GM12801 (cell line): ENCODE results near the gene IL17RE.

ENCODE experiments used
- TF ChIP-seq, protein P1 (sequence below): IDR thresholded peaks from one replicate; pipeline ENCODE4 v1.5.1; 2011; ENCODE audit warnings: control low read depth; ENCODE audit not compliant: insufficient read length; ENCODE audit errors: extremely low read depth

IL17RE gene

DNA sequence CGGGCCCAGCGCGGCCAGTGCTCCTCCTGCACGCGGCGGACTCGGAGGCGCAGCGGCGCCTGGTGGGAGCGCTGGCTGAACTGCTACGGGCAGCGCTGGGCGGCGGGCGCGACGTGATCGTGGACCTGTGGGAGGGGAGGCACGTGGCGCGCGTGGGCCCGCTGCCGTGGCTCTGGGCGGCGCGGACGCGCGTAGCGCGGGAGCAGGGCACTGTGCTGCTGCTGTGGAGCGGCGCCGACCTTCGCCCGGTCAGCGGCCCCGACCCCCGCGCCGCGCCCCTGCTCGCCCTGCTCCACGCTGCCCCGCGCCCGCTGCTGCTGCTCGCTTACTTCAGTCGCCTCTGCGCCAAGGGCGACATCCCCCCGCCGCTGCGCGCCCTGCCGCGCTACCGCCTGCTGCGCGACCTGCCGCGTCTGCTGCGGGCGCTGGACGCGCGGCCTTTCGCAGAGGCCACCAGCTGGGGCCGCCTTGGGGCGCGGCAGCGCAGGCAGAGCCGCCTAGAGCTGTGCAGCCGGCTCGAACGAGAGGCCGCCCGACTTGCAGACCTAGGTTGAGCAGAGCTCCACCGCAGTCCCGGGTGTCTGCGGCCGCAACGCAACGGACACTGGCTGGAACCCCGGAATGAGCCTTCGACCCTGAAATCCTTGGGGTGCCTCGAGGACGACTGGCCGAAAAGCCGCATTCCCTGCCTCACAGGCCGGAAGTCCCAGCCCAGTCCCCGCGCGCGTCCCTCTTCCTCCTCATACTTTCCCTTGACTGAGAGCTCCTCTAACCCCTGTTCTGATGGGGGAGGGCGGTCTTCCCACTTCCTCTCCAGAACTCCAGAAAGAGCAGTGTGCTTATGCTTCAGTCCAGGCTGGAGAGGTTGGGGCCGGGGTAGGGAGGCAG, 12.8 kb downstream of the IL17RE start:
- TF ChIP-seq, protein P1, sequence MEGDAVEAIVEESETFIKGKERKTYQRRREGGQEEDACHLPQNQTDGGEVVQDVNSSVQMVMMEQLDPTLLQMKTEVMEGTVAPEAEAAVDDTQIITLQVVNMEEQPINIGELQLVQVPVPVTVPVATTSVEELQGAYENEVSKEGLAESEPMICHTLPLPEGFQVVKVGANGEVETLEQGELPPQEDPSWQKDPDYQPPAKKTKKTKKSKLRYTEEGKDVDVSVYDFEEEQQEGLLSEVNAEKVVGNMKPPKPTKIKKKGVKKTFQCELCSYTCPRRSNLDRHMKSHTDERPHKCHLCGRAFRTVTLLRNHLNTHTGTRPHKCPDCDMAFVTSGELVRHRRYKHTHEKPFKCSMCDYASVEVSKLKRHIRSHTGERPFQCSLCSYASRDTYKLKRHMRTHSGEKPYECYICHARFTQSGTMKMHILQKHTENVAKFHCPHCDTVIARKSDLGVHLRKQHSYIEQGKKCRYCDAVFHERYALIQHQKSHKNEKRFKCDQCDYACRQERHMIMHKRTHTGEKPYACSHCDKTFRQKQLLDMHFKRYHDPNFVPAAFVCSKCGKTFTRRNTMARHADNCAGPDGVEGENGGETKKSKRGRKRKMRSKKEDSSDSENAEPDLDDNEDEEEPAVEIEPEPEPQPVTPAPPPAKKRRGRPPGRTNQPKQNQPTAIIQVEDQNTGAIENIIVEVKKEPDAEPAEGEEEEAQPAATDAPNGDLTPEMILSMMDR, result no peak

DNA sequence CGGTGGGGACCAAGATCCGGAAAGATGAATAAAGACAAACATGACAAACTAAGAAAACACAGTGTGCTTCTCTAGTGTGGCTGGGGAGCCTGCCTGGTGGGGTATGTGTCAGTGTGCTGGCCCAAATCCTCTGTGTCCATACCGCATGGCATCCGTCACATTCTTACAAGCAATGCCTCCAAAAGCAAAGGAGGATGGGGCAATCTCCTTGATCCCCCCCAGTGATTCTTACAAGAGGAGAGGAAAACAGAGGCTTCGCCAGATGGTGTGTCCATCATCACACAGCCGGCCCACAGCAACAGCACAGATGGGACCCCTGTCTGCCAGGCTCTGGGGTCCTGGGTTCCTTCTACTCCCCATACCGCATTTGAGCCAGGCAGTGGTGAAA, 13.7 kb downstream of the IL17RE start:
- TF ChIP-seq, protein P1, result no peak

DNA sequence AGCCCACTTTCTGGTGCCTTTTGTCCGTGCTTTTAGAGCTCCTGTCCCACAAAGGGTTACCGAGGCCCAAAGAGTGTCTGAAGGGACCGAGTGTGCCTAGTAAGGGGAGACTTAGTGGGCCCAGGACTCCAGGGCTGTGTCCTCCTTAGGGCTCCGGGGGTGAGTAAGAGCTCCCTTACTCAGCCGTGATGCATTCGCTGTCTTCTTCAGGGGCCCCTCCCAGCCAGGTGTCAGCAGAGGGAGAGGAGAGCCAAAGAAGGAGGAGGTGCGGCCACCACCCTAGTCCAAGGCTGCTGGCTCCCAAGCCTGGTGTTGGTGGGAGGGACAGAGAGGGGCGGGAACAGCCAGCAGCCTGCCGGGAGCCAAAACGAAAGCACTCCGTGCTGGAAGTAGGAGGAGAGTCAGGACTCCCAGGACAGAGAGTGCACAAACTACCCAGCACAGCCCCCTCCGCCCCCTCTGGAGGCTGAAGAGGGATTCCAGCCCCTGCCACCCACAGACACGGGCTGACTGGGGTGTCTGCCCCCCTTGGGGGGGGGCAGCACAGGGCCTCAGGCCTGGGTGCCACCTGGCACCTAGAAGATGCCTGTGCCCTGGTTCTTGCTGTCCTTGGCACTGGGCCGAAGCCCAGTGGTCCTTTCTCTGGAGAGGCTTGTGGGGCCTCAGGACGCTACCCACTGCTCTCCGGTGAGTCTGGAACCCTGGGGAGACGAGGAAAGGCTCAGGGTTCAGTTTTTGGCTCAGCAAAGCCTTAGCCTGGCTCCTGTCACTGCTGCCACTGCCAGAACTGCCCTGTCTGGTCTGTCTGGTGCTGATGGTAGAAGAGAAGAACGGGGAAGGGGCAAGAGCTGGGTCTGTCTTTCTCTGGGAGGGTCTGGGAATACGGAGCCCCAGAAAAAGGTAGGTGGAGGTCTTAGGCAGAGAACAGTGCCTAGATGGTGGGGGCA, 14.4 kb downstream of the IL17RE start, which contains the start of gene IL17RC:
Gene IL17RC (plus strand): TSS at position 365 of the 947 bp plus-strand sequence. CDS start 218 bp downstream, at position 583.
- TF ChIP-seq, protein P1, result no peak

DNA sequence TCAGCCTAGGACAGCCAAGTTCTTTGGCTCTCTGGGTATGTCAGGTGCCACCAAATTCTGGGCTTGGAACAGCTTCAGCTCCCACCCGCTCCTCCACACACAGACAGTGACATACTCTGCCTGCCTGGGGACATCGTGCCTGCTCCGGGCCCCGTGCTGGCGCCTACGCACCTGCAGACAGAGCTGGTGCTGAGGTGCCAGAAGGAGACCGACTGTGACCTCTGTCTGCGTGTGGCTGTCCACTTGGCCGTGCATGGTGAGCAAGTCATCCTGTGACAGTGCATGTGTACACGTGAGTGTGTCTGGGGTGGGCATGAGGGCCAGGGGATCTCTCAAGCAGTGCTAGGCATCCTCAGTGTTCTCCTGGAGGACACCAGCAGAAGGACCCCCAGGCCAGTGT, 15.2 kb downstream of the IL17RE start:
- TF ChIP-seq, protein P1, result no peak

DNA sequence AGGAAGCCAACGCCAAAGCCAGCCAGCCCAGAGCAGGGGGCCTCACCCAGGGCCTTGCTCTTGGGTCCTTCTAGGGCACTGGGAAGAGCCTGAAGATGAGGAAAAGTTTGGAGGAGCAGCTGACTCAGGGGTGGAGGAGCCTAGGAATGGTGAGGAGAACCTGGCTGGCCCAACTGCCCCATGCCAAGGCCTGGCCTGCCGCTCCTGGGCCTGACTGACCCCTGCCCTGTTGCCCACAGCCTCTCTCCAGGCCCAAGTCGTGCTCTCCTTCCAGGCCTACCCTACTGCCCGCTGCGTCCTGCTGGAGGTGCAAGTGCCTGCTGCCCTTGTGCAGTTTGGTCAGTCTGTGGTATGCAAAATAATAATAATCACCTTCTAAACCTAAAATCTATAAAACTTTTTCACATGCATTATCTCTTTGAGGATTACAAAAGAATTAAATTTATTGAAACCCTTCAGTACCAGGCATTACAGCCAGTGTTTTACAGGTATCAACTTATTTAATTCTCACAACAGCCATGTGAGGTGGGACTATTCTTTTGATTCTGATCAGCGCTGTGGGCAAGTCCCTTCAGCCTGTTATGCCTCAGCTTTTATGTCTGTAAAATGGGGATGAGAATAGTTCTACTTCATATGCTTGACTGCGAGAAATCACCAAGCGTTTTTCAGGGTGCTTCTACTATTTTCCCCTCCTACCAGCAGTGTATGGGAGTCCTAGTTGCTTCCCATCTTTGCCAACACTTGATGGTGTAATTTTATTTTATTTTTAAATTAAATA, 15.8 kb downstream of the IL17RE start:
- TF ChIP-seq, protein P1, result no peak

DNA sequence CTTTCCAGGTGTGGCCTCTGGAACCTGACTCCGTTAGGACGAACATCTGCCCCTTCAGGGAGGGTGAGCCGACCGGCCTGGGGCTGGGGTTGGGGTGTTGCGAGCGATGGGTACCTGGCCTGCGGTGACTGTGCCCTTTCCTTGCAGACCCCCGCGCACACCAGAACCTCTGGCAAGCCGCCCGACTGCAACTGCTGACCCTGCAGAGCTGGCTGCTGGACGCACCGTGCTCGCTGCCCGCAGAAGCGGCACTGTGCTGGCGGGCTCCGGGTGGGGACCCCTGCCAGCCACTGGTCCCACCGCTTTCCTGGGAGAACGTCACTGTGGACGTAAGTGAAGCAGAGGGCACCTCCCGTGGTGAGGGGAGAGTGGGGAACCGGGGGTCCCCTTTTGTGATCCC, 25.5 kb downstream of the IL17RE start:
- TF ChIP-seq, protein P1, result no peak
